ENCODE results near the gene MANBA.

MANBA gene

DNA sequence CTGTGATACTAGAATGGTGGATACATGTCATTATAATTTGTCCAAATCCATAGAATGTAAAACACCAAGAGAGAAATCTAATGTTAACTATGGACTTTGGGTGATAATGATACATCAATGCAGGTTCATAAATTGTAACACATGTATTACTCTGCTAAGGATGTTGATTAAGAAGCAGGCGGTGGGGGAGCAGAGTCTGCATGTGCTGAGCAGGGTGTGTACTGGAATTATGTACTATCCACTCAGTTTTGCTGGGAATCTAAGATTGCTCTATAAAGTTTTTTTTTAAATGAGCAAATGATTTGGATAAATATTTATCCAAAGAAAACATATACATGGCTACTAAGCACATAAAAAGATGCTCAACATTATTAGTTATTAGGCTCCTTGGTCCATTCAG lies 15.0 kb upstream of the MANBA start:
- TF ChIP-seq, protein P1, sequence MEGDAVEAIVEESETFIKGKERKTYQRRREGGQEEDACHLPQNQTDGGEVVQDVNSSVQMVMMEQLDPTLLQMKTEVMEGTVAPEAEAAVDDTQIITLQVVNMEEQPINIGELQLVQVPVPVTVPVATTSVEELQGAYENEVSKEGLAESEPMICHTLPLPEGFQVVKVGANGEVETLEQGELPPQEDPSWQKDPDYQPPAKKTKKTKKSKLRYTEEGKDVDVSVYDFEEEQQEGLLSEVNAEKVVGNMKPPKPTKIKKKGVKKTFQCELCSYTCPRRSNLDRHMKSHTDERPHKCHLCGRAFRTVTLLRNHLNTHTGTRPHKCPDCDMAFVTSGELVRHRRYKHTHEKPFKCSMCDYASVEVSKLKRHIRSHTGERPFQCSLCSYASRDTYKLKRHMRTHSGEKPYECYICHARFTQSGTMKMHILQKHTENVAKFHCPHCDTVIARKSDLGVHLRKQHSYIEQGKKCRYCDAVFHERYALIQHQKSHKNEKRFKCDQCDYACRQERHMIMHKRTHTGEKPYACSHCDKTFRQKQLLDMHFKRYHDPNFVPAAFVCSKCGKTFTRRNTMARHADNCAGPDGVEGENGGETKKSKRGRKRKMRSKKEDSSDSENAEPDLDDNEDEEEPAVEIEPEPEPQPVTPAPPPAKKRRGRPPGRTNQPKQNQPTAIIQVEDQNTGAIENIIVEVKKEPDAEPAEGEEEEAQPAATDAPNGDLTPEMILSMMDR (IDR thresholded peaks at IDR 0.05; ENCODE audit: low read depth, low read length, poor library complexity, severe bottlenecking): no peak
- no peak for TF ChIP-seq EZH2phosphoT487 (IDR thresholded peaks at IDR 0.05; ENCODE audit: borderline replicate concordance, low read length)
- Histone ChIP-seq H3K27ac (ENCODE audit: low read depth, low read length) (no peak overlapping the region), H4K20me1 (ENCODE audit: control insufficient read depth, insufficient read depth, low read depth, low read length) (no peaks in the 10 kb centered on the region), H3F3A (ENCODE audit: control insufficient read depth, insufficient read depth) (no peaks in the 10 kb centered on the region), H3K9me2 (replicated peaks; ENCODE audit: control insufficient read depth, low read length) (no peaks in the 10 kb centered on the region), H3K36me3 (ENCODE audit: control insufficient read depth, low read length) (no peaks in the 10 kb centered on the region), H3K27me3 (ENCODE audit: control insufficient read depth, low read length) (no peaks in the 10 kb centered on the region), H3K4me3 (ENCODE audit: low read length) (no peak overlapping the region), H3K9me3 (ENCODE audit: control insufficient read depth, insufficient read depth, low read length) (no peaks in the 10 kb centered on the region), H3K4me1 (ENCODE audit: control insufficient read depth, low read length) (no peaks in the 10 kb centered on the region), H3K79me2 (ENCODE audit: control insufficient read depth, low read length) (no peaks in the 10 kb centered on the region), H3K4me2 (ENCODE audit: low read length) (no peak overlapping the region)

DNA sequence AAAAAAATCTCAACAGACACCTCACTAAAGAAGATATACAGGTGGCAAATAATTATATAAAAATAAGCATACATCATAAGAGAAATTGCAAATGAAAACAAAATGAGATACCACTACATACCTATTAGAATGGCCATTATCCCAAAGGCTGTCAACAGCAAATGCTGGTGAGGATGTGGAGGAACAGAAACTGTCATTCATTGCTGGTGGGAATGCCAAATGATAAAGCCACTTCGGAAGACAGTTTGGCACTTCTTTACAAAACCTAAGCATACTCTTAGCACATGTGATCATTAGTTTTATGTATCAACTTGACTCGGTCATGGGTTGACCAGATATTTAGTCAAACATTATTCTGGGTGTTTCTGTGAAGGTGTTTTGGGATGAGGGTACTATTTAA lies 13.5 kb upstream of the MANBA start:
- Histone ChIP-seq H3K9me3 (ENCODE audit: control insufficient read depth, insufficient read depth, low read length) (no peaks in the 10 kb centered on the region), H3K4me3 (ENCODE audit: low read length) (no peak overlapping the region), H3K36me3 (ENCODE audit: control insufficient read depth, low read length) (no peaks in the 10 kb centered on the region), H3K79me2 (ENCODE audit: control insufficient read depth, low read length) (no peaks in the 10 kb centered on the region), H3K9me2 (replicated peaks; ENCODE audit: control insufficient read depth, low read length) (no peaks in the 10 kb centered on the region), H3K4me1 (ENCODE audit: control insufficient read depth, low read length) (no peaks in the 10 kb centered on the region), H3K4me2 (ENCODE audit: low read length) (no peak overlapping the region), H3K27me3 (ENCODE audit: control insufficient read depth, low read length) (peaks cover 3% of the 10 kb centered on the region; the same call in 1 of the 2 replicates), H4K20me1 (ENCODE audit: control insufficient read depth, insufficient read depth, low read depth, low read length) (no peaks in the 10 kb centered on the region), H3K27ac (ENCODE audit: low read depth, low read length) (no peak overlapping the region), H3F3A (ENCODE audit: control insufficient read depth, insufficient read depth) (no peaks in the 10 kb centered on the region)
- TF ChIP-seq, protein P1 (IDR thresholded peaks at IDR 0.05; ENCODE audit: low read depth, low read length, poor library complexity, severe bottlenecking): no peak
- no peak for TF ChIP-seq EZH2phosphoT487 (IDR thresholded peaks at IDR 0.05; ENCODE audit: borderline replicate concordance, low read length)

DNA sequence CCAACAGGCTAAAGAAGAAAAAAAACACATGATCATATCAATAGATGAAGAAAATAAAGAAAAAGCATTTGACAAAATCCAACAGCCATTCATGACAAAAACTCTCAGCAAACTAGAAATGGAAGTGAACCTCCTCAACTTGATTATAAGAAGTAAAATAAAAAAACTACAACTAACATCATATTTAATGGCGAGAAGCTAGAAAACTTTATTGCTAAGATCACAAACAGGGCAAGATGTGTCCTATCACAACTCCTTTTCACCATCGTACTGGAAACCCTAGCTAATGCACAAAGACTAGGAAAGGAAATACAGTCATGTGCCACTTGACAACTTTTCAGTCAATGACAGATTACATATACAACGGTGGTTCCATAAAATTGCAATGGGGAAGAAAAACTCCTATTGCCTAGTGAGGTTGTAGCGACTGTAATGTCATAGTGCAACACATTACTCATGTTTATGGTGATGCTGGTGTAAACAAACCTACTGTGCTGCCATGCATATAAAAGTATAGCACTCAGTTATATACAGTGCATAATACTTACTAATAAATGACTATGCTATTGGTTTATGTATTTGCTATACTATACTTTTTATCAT lies 12.1 kb upstream of the MANBA start:
- Histone ChIP-seq H3K79me2 (ENCODE audit: control insufficient read depth, low read length) (no peaks in the 10 kb centered on the region), H3K4me3 (ENCODE audit: low read length) (no peak overlapping the region), H3K9me2 (replicated peaks; ENCODE audit: control insufficient read depth, low read length) (0 out of 2 replicates have a peak, but pooled peaks cover 2% of the 10 kb centered on the region), H3K4me1 (ENCODE audit: control insufficient read depth, low read length) (no peaks in the 10 kb centered on the region), H3K9me3 (ENCODE audit: control insufficient read depth, insufficient read depth, low read length) (no peaks in the 10 kb centered on the region), H3K4me2 (ENCODE audit: low read length) (no peak overlapping the region), H3K27ac (ENCODE audit: low read depth, low read length) (no peak overlapping the region), H4K20me1 (ENCODE audit: control insufficient read depth, insufficient read depth, low read depth, low read length) (no peaks in the 10 kb centered on the region), H3K36me3 (ENCODE audit: control insufficient read depth, low read length) (no peaks in the 10 kb centered on the region), H3F3A (ENCODE audit: control insufficient read depth, insufficient read depth) (no peaks in the 10 kb centered on the region), H3K27me3 (ENCODE audit: control insufficient read depth, low read length) (peaks cover 3% of the 10 kb centered on the region; the same call in 1 of the 2 replicates)
- TF ChIP-seq, protein P1 (IDR thresholded peaks at IDR 0.05; ENCODE audit: low read depth, low read length, poor library complexity, severe bottlenecking): no peak
- no peak for TF ChIP-seq EZH2phosphoT487 (IDR thresholded peaks at IDR 0.05; ENCODE audit: borderline replicate concordance, low read length)

All from DOHH2 (cell line).